Panc1 (cell line): Measurements from ENCODE around the gene SLC22A16. TPM values are rescaled to one million over a fixed set of nuclear protein-coding genes. Genes with fewer than 3 reads are reported as not detected.

ENCODE experiments used
- ATAC-seq: fragments of 200-7000 bp; cut with Tn5 transposase; 2 replicates; pipeline ENCODE4 v1.9.1; 2020; ENCODE audit warnings: mild to moderate bottlenecking, moderate library complexity
- BruUV-seq: library from RNA; stranded (reverse); fragments of 400-500 nt; replicated peaks from 2 replicates; lab custom pipeline; 2021; lab: Mats Ljungman, UMichigan
- CTCF ChIA-PET: fragments of 300-600 bp; sonication (Branson Sonifier 250); formaldehyde crosslinking; loops from one replicate; lab custom pipeline; 2022; ENCODE audit warnings: antibody characterized with exemption; lab: Charles Lee
- POLR2A ChIA-PET: fragments of 300-600 bp; sonication (Branson Sonifier 250); formaldehyde crosslinking; loops from one replicate; lab custom pipeline; 2022; ENCODE audit warnings: antibody characterized with exemption; lab: Charles Lee
- DNase-seq: peaks from one replicate; pipeline ENCODE4 v3.0.0-alpha.2; 2010; ENCODE audit warnings: low read depth, low spot score
- H3K27ac ChIP-seq: 2 replicates; pipeline ENCODE4 v1.5.1; 2011; ENCODE audit warnings: mild to moderate bottlenecking, low read length, inconsistent platforms
- H3K27me3 ChIP-seq: fragments of 200-500 bp; sonication (Bioruptor generic); 2 replicates; pipeline ENCODE4 v1.6.0; 2014; ENCODE audit warnings: low read length, inconsistent platforms; ENCODE audit not compliant: control insufficient read depth, insufficient read depth
- H3K36me3 ChIP-seq: fragments of 200-500 bp; sonication (Bioruptor generic); 2 replicates; pipeline ENCODE4 v1.5.1; 2014; ENCODE audit warnings: inconsistent platforms, mild to moderate bottlenecking, low read length, moderate library complexity; ENCODE audit not compliant: control insufficient read depth, insufficient read depth
- H3K4me1 ChIP-seq: 2 replicates; pipeline ENCODE4 v1.5.1; 2011; ENCODE audit warnings: inconsistent platforms, mild to moderate bottlenecking, low read length, moderate library complexity; ENCODE audit not compliant: control insufficient read depth, insufficient read depth
- H3K4me3 ChIP-seq, 2 experiments: 2 replicates each; pipeline ENCODE4 v1.5.1; 2011 to 2012; ENCODE audit warnings: low read depth in 2 of 2, low read length in 2 of 2, mild to moderate bottlenecking in 2 of 2, inconsistent platforms in 1 of 2, moderate library complexity in 1 of 2
- H3K9me3 ChIP-seq: fragments of 200-500 bp; sonication (Bioruptor generic); 2 replicates; pipeline ENCODE4 v1.5.1; 2014; ENCODE audit warnings: low read depth, mild to moderate bottlenecking, inconsistent platforms, low read length, moderate library complexity; ENCODE audit not compliant: control insufficient read depth, insufficient read depth
- CTCF ChIP-seq: fragments of 450-650 bp; IDR thresholded peaks from 2 replicates; pipeline ENCODE4 v1.5.1; 2017; ENCODE audit warnings: mild to moderate bottlenecking
- POLR2AphosphoS5 ChIP-seq: IDR thresholded peaks from 2 replicates; pipeline ENCODE4 v1.6.1; 2012; ENCODE audit warnings: mild to moderate bottlenecking, low read depth, low read length, moderate library complexity
- REST ChIP-seq, 2 experiments: IDR thresholded peaks; 2 replicates each; pipeline ENCODE4 v1.6.1; 2011 to 2012; ENCODE audit warnings: low read depth in 2 of 2, control low read depth in 1 of 2, low read length in 1 of 2, mild to moderate bottlenecking in 1 of 2, moderate library complexity in 1 of 2; ENCODE audit not compliant: insufficient read depth in 1 of 2
- SIN3A ChIP-seq: IDR thresholded peaks from 2 replicates; pipeline ENCODE4 v1.6.1; 2012; ENCODE audit warnings: low read depth, mild to moderate bottlenecking, low read length, moderate library complexity, borderline replicate concordance; ENCODE audit not compliant: insufficient read depth
- TCF7L2 ChIP-seq: IDR thresholded peaks from 2 replicates; pipeline ENCODE4 v1.6.1; 2011; ENCODE audit warnings: mild to moderate bottlenecking, low read depth, low read length, inconsistent platforms
- in situ Hi-C: cut with HindIII; loops from 2 replicates; pipeline ENCODE4 v1.10.0; 2016; ENCODE audit warnings: low sequenced_read_pairs, low pct_unique_long_range_greater_than_20kb
- intact Hi-C: fragments of 100-400 bp; cut with micrococcal nuclease; formaldehyde crosslinking; loops from one replicate; pipeline ENCODE4 v1.10.0; 2022; ENCODE audit not compliant: unreplicated experiment
- total RNA-seq: library from RNA; stranded (reverse); gene quantifications from one replicate; pipeline ENCODE4 v1.2.1, GENCODE V29; 2021; ENCODE audit not compliant: unreplicated experiment

The SLC22A16 gene
- total RNA-seq, 1 experiment from 2014 or later, result not detected

GRCh38 chr6:110524305-110524704 is 47.9 kb upstream of the SLC22A16 start:
- Histone ChIP-seq H3K4me1 (peaks cover 15% of the 10 kb centered on the region), H3K9me3 (no peaks in the 10 kb centered on the region), H3K4me3 (no peak overlapping the region), H3K36me3 (no peaks in the 10 kb centered on the region), H3K27ac (no peak overlapping the region), H3K27me3 (no peaks in the 10 kb centered on the region)
- in situ Hi-C loops, result no loop called here
- ChIA-PET POLR2A (no interaction called here), CTCF (no interaction called here)
- no TSS peak for BruUV-seq
- intact Hi-C loops, result loop anchor here (10.0 kb wide), 1 partner anchor 680 kb away; no protein-coding TSS in a partner anchor
- DNase-seq (no peak), ATAC-seq (no peak)
- no peak for TF ChIP-seq SIN3A
- TF ChIP-seq REST (IDR thresholded peaks at IDR 0.05; ENCODE audit: insufficient read depth in 1 of 2, low read depth in 2 of 2, low read length in 1 of 2), result no peak

- Histone ChIP-seq H3K9me3 (no peaks in the 10 kb centered on the region), H3K4me1 (peaks cover 8% of the 10 kb centered on the region), H3K27ac (no peak overlapping the region), H3K27me3 (no peaks in the 10 kb centered on the region), H3K36me3 (no peaks in the 10 kb centered on the region), H3K4me3 (no peak overlapping the region)
- ChIA-PET CTCF (no interaction called here), POLR2A (no interaction called here)
- no TSS peak for BruUV-seq
- no peak for DNase-seq
- TF ChIP-seq POLR2AphosphoS5, result no peak
- no peak for TF ChIP-seq CTCF
- TF ChIP-seq SIN3A, result no peak
- TF ChIP-seq TCF7L2, result no peak
- TF ChIP-seq REST (IDR thresholded peaks at IDR 0.05; ENCODE audit: insufficient read depth in 1 of 2, low read depth in 2 of 2, low read length in 1 of 2), result no peak
- in situ Hi-C loops (no loop called here), intact Hi-C loops (loop anchor here (10.0 kb wide), 1 partner anchor 681 kb away; no protein-coding TSS in a partner anchor)
- ATAC-seq, result no peak
Observed at GRCh38 chr6:110523451-110524021, 47.1 kb upstream of the SLC22A16 start.
